Neural cell (in vitro differentiated cells): Measurements from ENCODE around the gene PPIL4.

Source experiments
- CTCF ChIP-seq: fragments of 450-650 bp; IDR thresholded peaks from 2 replicates; pipeline ENCODE4 v1.5.1; 2014; ENCODE audit warnings: antibody characterized with exemption, mild to moderate bottlenecking, moderate library complexity; ENCODE audit not compliant: poor library complexity, severe bottlenecking
- RAD21 ChIP-seq: fragments of 450-650 bp; conservative IDR thresholded peaks from 2 replicates; pipeline ENCODE4 v1.6.1; 2014; ENCODE audit warnings: antibody characterized with exemption, mild to moderate bottlenecking, moderate library complexity

- no peak for TF ChIP-seq RAD21
- no peak for TF ChIP-seq CTCF
Measured at GRCh38 chr6:149559389-149559788, 13.5 kb upstream of the PPIL4 start.
